Measurements from ENCODE around the gene ZFPL1. TPM values are rescaled to one million over a fixed set of nuclear protein-coding genes. Genes with fewer than 3 reads are reported as not detected.

ZFPL1 gene
- total and polyA plus RNA-seq, 9 of the 15 experiments (the other 6 are each of a cell fraction or from before 2014, with no cell fraction given), result 3.7 to 37.5 (median 22.7) TPM

DNA sequence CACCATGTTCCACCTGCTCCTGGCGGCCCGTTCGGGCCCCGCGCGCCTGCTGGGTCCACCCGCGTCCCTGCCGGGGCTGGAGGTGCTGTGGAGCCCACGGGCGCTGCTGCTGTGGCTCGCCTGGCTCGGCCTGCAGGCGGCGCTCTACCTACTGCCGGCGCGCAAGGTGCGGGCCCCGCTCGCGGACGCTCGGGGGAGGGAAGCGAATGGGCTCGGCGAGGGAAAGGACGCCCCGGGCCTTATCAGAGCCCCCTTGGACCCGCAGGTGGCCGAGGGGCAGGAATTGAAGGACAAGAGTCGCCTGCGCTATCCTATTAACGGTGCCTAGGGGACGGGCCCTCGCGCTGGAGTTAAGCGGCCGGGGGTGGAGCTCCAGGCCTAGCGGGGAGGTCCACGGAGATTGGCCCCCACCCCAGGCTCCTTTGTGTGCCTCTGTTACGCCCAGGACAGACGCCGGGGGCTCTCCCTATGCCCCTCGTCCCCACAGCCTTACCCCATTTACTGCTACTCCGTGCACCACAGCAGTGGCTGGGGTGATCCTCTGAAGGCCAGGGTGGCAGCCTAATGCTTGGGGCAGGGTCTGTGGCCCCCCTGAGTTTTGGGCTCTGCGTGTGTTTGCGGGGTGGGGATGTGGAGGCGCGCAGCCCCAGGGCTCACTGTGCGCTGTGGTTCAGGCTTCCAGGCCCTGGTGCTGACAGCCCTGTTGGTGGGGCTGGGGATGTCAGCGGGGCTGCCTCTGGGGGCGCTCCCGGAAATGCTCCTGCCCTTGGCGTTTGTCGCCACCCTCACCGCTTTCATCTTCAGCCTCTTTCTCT lies 28.7 kb downstream of the ZFPL1 start (continued):
- TF ChIP-seq ZFX (CRISPR knock-in tag; IDR thresholded peaks at IDR 0.05) (peak; percentile 95), POLR2AphosphoS5 (IDR thresholded peaks at IDR 0.05; ENCODE audit: control insufficient read depth, insufficient read depth, low read depth, low read length) (no peak), TRIM24 (IDR thresholded peaks at IDR 0.05) (no peak), ZNF282 (CRISPR knock-in tag; IDR thresholded peaks at IDR 0.05) (0 out of 2 replicates have a peak, but pooled peaks have one; percentile 48), NCOA2 (IDR thresholded peaks at IDR 0.05; ENCODE audit: partially characterized antibody in 2 of 2) (no peak), ZNF57 (CRISPR knock-in tag; IDR thresholded peaks at IDR 0.05) (no peak), ZNF41 (CRISPR knock-in tag; conservative IDR thresholded peaks at IDR 0.05) (no peak), ETV6 (IDR thresholded peaks at IDR 0.05; ENCODE audit: borderline replicate concordance in 1 of 2, low read depth in 2 of 2, low read length in 1 of 2) (no peak), ETV6 (CRISPR knock-in tag; IDR thresholded peaks at IDR 0.05; ENCODE audit: borderline replicate concordance) (no peak; the same call in 1 of the 2 replicates), POU5F1 (IDR thresholded peaks at IDR 0.05; ENCODE audit: borderline replicate concordance, low read depth, low read length, partially characterized antibody) (no peak), SIN3A (IDR thresholded peaks at IDR 0.05; ENCODE audit: borderline replicate concordance in 2 of 2, control insufficient read depth in 1 of 2, low read depth in 2 of 2, low read length in 2 of 2) (peak in 1 of 2 experiments; percentile 52; a peak in 1 of 4 replicates), NFYB (IDR thresholded peaks at IDR 0.05; ENCODE audit: extremely low read depth, insufficient read length) (no peak), ZC3H8 (IDR thresholded peaks at IDR 0.05) (no peak)
- TF ChIP-seq, protein P1, sequence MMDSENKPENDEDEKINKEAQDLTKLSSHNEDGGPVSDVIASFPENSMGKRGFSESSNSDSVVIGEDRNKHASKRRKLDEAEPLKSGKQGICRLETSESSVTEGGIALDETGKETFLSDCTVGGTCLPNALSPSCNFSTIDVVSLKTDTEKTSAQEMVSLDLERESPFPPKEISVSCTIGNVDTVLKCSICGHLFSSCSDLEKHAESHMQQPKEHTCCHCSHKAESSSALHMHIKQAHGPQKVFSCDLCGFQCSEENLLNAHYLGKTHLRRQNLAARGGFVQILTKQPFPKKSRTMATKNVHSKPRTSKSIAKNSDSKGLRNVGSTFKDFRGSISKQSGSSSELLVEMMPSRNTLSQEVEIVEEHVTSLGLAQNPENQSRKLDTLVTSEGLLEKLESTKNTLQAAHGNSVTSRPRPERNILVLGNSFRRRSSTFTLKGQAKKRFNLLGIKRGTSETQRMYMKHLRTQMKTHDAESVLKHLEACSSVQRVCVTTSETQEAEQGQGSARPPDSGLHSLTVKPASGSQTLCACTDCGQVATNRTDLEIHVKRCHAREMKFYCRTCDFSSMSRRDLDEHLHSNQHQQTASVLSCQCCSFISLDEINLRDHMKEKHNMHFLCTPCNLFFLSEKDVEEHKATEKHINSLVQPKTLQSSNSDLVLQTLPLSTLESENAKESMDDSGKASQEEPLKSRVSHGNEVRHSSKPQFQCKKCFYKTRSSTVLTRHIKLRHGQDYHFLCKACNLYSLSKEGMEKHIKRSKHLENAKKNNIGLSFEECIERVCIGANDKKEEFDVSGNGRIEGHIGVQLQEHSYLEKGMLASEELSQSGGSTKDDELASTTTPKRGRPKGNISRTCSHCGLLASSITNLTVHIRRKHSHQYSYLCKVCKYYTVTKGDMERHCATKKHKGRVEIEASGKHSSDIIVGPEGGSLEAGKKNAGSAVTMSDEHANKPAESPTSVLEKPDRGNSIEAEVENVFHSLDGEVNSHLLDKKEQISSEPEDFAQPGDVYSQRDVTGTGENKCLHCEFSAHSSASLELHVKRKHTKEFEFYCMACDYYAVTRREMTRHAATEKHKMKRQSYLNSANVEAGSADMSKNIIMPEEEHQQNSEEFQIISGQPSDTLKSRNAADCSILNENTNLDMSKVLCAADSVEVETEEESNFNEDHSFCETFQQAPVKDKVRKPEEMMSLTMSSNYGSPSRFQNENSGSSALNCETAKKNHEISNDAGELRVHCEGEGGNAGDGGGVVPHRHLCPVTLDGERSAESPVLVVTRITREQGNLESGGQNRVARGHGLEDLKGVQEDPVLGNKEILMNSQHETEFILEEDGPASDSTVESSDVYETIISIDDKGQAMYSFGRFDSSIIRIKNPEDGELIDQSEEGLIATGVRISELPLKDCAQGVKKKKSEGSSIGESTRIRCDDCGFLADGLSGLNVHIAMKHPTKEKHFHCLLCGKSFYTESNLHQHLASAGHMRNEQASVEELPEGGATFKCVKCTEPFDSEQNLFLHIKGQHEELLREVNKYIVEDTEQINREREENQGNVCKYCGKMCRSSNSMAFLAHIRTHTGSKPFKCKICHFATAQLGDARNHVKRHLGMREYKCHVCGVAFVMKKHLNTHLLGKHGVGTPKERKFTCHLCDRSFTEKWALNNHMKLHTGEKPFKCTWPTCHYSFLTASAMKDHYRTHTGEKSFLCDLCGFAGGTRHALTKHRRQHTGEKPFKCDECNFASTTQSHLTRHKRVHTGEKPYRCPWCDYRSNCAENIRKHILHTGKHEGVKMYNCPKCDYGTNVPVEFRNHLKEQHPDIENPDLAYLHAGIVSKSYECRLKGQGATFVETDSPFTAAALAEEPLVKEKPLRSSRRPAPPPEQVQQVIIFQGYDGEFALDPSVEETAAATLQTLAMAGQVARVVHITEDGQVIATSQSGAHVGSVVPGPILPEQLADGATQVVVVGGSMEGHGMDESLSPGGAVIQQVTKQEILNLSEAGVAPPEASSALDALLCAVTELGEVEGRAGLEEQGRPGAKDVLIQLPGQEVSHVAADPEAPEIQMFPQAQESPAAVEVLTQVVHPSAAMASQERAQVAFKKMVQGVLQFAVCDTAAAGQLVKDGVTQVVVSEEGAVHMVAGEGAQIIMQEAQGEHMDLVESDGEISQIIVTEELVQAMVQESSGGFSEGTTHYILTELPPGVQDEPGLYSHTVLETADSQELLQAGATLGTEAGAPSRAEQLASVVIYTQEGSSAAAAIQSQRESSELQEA (IDR thresholded peaks at IDR 0.05; ENCODE audit: low read depth), result no peak
- TF ChIP-seq, protein P2, sequence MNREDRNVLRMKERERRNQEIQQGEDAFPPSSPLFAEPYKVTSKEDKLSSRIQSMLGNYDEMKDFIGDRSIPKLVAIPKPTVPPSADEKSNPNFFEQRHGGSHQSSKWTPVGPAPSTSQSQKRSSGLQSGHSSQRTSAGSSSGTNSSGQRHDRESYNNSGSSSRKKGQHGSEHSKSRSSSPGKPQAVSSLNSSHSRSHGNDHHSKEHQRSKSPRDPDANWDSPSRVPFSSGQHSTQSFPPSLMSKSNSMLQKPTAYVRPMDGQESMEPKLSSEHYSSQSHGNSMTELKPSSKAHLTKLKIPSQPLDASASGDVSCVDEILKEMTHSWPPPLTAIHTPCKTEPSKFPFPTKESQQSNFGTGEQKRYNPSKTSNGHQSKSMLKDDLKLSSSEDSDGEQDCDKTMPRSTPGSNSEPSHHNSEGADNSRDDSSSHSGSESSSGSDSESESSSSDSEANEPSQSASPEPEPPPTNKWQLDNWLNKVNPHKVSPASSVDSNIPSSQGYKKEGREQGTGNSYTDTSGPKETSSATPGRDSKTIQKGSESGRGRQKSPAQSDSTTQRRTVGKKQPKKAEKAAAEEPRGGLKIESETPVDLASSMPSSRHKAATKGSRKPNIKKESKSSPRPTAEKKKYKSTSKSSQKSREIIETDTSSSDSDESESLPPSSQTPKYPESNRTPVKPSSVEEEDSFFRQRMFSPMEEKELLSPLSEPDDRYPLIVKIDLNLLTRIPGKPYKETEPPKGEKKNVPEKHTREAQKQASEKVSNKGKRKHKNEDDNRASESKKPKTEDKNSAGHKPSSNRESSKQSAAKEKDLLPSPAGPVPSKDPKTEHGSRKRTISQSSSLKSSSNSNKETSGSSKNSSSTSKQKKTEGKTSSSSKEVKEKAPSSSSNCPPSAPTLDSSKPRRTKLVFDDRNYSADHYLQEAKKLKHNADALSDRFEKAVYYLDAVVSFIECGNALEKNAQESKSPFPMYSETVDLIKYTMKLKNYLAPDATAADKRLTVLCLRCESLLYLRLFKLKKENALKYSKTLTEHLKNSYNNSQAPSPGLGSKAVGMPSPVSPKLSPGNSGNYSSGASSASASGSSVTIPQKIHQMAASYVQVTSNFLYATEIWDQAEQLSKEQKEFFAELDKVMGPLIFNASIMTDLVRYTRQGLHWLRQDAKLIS (CRISPR knock-in tag; IDR thresholded peaks at IDR 0.05), result peak; percentile 80

Measured in K562 (cell line).